ENCODE results near the gene MEP1A.
A peak's percentile ranks its signal among the peaks of the same experiment; 100 is the strongest.
"Not testable (repeated sequence)": the region's sequence is repeated elsewhere in the genome, so short reads cannot be mapped to it uniquely, and the experiment has no call there.

Gene MEP1A

DNA sequence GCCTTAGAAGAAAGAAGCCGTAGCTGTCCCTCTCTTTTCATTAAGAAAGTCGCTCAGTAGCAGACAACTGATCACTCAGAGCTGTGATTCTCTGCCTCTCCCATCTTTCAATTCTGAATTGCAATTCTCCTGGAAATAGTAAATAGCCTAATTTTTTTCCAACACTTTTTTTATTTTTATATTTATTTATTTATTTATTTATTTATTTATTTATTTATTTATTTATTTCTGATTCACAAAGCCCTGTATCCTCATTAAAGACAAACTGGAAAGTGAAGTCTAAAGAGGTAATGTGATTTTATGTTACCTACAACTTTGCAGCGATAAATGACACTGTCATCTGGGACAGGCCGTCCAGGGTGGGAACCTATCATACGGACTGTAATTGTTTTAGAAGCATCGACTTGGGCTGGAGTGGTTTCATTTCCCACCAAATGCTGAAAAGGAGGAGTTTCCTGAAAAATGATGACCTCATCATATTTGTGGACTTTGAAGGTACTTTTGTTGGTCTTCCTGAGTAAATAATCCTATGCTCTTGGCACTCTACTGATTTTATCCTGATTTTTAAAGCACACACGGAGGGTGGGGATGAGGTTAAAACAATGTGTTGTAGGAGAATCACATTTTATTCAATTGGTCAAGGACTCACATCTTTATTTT is 41.2 kb downstream of the MEP1A start:
- DNase-seq (ENCODE audit: low read depth, low spot score) = not testable (repeated sequence)

GRCh38 chr6:46834991-46835390 is 41.8 kb downstream of the MEP1A start:
- not testable (repeated sequence) for DNase-seq (ENCODE audit: low read depth, low spot score)

DNA sequence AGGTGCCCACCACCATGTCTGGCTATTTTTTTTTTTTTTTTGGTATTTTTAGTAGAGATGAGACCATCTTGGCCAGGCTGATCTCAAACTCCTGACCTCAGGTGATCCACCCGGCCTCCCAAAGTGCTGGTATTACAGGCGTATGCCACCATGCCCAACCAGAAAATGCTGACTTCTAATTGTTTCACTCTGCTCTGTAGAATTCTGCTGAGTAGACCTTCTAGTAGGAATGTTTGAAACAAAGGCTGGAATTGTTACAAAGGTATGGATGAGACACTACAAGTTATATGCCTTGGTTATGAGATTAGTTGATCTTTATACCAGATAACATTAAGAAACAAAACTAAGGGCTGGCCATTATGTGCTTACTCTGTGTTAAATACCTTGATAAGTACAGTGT is 44.8 kb downstream of the MEP1A start:
- DNase-seq (ENCODE audit: low read depth, low spot score) = no peak

GRCh38 chr6:46842252-46842846 is 49.2 kb downstream of the MEP1A start:
- DNase-seq (ENCODE audit: low read depth, low spot score) = peak; percentile 32

GRCh38 chr6:46845126-46845525 is 51.9 kb downstream of the MEP1A start:
- DNase-seq (ENCODE audit: low read depth, low spot score) = no peak

- DNase-seq (ENCODE audit: low read depth, low spot score) = peak; percentile 96
These were observed 55.6 kb downstream of the MEP1A start for GRCh38 chr6:46848684-46849360.

DNA sequence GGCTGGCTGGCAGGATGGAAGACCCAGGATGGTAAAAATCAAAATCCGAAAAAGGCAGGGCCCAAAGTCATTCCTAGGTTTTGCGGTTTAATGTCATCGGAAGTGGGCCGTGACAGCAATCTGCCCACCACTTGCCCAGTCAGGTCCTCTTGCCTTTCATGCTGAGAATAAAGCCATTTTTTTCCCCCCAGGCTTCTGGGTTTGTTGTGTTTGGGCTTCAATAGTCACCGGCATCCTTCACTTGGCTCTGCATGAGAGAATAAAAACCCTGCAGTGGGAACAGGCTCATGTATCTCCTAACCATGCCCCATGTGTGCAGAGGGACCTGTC is 56.1 kb downstream of the MEP1A start:
- no peak for DNase-seq (ENCODE audit: low read depth, low spot score)

- DNase-seq (ENCODE audit: low read depth, low spot score) = no peak
These were observed 57.6 kb downstream of the MEP1A start for GRCh38 chr6:46850792-46851191.

DNA sequence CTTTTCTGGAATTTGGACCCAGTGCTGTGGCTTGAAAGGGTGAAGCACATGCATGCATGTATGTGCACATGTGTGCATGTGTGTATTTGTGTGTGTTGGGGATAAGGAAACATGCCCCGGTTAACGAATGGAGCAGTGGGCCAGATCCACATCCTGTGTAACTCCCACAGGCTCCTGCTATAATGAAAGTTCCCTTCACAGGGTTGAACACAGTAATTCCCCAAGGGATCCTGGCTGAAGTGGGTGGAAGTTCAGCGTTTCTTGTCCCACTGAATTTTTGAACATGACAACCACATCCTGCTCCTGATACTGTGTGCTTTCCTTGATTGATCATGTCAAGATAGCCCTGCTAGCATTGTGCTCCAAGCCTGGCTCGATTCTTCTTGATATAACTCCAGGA is 58.4 kb downstream of the MEP1A start:
- not testable (repeated sequence) for DNase-seq (ENCODE audit: low read depth, low spot score)

DNA sequence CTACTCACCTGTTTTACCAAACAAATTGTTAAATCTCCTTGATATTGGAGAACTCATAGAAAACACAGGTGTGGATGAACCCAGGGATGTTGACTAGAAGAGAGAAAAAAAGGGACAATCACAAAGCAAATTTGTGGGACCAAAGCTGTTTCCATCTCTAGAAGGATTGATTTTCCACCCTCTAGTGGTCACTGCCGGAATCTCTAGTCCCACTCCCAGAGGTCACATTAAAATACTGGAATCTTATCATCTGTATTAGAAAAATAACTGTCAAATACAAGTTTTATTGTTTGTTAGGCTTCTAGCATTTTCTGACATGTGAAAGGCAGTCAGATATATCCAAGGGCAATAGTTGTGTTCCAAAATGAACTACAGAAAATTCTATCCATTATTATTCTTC is 62.8 kb downstream of the MEP1A start:
- DNase-seq (ENCODE audit: low read depth, low spot score) = not testable (repeated sequence)

- DNase-seq (ENCODE audit: low read depth, low spot score) = no peak
These were observed 69.2 kb downstream of the MEP1A start for GRCh38 chr6:46862381-46862780.

DNA sequence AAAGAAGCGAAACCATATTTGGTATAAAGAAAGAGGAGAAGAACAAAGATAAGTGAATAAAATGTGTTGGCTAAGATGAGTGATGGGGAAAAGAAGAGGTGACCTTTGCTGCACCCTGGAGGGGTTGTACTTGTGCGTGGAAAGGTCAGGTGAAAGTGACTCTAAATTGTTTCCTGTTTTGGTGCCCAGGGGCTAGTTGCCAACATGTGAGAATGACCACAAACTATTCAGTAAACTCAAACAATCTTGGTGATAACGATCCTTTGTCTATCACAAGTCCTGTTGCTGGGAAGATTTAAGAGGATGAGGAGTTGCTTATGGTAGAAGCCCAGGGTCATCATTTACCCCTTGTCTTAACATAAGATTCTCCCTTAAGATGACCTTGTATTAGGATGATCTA is 70.6 kb downstream of the MEP1A start:
- DNase-seq (ENCODE audit: low read depth, low spot score) = no peak

GRCh38 chr6:46865221-46865620 is 72.0 kb downstream of the MEP1A start:
- no peak for DNase-seq (ENCODE audit: low read depth, low spot score)

DNA sequence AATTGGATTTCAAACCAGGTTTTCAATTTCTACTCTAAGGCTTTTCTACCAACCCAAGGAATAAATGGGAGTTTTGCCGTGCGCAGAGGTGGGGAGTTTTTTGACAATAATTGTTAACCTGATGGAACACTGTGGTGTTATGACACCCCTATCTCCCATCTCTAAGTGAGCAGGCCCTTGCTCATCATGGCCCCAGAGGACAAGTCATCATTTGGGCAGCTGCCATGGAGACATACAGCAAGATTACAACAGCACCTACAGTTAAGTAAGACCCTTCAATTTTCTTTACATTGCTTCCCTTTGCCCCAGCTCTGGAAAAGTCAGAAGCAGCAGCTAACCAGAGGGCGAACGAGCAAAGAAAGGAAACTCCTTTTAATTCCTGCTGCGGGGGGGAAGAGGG is 74.2 kb downstream of the MEP1A start:
- DNase-seq (ENCODE audit: low read depth, low spot score) = no peak

GRCh38 chr6:46876126-46876525 is 82.9 kb downstream of the MEP1A start:
- peak; percentile 64 for DNase-seq (ENCODE audit: low read depth, low spot score)

- DNase-seq (ENCODE audit: low read depth, low spot score) = no peak
These were observed 85.8 kb downstream of the MEP1A start for GRCh38 chr6:46879003-46879402.

DNA sequence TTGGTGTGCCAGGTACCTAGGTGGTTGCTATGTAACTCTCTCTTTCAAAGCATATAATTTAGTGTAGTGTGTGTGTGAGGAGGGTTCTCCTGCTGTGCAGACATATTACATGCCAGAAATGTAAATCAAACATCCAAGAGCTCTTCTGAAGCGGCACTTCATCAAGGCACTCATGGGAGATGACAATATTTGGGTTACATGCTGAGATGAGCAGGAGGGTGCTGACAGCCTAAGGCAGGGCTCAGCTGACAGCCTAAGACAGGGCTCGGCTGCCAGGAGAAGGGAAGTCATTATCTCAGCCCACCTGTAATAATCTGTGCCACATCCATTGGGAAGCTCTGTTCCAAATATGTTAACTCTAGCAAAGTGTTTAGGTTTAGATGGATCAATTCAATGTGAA is 89.5 kb downstream of the MEP1A start:
- no peak for DNase-seq (ENCODE audit: low read depth, low spot score)

DNA sequence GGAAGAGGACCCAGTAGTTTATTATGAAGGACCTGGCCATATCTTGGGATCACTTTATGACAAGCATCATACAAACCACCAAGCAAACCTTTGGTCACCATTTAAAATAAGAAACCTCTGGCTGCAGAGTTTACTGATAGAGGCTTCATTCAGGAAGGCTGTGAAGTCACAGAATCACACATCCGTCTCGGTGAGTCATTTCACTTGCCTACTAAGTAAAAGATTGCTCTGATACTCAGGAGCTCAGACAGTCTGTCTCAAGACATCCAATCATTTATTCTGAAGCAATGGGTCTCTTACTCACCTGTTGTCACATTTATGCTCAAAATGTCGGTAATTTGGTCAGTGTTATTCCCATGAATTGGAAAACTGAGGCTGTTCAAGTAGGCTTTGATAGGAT is 94.8 kb downstream of the MEP1A start:
- no peak for DNase-seq (ENCODE audit: low read depth, low spot score)

GRCh38 chr6:46888578-46888977 is 95.4 kb downstream of the MEP1A start:
- DNase-seq (ENCODE audit: low read depth, low spot score) = no peak

Measured in ELF-1 (cell line).